ENCODE results near the gene LNX2.

Gene LNX2

DNA sequence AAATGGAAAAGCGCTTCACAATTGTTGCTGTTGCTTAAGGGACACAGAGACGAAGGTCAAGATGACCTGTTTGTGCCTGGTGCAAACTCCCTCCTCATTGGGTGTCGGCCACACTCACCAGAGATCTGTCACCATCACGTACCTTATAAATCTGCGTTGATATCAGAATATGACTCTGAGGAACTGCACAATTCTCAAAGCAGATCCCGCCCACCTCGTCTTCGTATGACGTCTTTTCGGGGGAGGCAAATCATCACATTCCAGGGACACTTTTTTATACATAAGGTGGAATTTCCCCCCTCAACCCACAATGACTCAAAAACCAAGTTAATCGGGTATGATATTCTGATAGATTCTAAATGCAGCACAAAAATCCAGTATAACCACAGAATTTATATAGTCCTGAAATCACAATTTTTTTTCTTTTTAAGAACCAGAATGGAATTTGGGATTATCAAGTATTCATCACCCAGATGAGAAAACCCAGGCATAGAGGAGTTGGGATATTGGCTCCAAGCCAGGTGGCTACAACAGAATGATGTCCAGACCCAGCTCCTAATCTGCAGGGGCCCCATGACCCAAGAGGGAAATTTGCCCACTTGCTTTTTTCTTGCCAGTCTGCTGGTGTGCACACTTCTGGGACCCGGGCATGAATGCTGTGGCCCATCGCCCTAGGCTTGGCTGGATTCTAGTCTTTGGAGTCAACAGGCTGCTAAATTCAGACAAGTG, 119.4 kb downstream of the LNX2 start:
- Histone ChIP-seq H3K4me3 (ENCODE audit: low read depth, low read length) (no peak overlapping the region), H3K27me3 (ENCODE audit: insufficient read depth, low read depth, severe bottlenecking) (peaks cover 77% of the 10 kb centered on the region), H3K27ac (no peak overlapping the region), H3K36me3 (no peaks in the 10 kb centered on the region), H3K9me3 (ENCODE audit: severe bottlenecking) (peaks cover 4% of the 10 kb centered on the region)
- TF ChIP-seq, protein P1, sequence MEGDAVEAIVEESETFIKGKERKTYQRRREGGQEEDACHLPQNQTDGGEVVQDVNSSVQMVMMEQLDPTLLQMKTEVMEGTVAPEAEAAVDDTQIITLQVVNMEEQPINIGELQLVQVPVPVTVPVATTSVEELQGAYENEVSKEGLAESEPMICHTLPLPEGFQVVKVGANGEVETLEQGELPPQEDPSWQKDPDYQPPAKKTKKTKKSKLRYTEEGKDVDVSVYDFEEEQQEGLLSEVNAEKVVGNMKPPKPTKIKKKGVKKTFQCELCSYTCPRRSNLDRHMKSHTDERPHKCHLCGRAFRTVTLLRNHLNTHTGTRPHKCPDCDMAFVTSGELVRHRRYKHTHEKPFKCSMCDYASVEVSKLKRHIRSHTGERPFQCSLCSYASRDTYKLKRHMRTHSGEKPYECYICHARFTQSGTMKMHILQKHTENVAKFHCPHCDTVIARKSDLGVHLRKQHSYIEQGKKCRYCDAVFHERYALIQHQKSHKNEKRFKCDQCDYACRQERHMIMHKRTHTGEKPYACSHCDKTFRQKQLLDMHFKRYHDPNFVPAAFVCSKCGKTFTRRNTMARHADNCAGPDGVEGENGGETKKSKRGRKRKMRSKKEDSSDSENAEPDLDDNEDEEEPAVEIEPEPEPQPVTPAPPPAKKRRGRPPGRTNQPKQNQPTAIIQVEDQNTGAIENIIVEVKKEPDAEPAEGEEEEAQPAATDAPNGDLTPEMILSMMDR (IDR thresholded peaks at IDR 0.05; ENCODE audit: low read depth, low read length): no peak
- DNase-seq: no peak

DNA sequence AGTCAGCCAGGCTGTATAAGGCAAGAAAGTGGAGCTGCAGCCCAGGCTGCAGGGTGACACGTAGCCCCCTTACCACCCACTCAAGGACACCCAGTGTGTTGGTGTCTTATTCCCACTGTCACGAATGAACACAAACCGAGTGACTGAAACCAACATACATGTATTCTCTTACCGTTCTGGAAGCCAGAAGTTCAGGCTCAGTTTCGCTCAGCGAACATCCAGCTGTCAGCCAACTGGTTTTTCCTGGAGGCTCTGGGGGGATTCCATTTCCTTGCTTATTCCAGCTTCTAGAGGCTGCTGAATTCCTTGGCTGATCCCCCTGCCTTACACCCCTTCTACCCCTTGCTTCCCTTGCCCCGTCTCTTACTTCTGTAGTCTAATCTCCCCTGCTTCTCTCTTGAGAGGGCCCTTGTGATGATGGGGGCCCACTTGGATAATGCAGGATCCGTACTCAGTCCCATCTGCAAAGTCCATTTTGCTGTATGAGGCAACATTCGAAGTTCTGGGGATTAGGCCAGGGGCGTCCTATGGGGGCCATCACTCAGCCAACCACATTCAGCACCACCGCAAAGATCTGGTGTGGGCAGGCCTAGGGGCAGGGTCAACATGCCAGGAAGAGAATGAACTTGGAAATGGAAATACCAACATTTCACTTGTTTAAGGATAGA, 122.6 kb downstream of the LNX2 start:
- Histone ChIP-seq H3K27me3 (ENCODE audit: insufficient read depth, low read depth, severe bottlenecking) (peaks cover 62% of the 10 kb centered on the region), H3K36me3 (no peaks in the 10 kb centered on the region), H3K27ac (no peak overlapping the region), H3K9me3 (ENCODE audit: severe bottlenecking) (peaks cover 2% of the 10 kb centered on the region), H3K4me3 (ENCODE audit: low read depth, low read length) (no peak overlapping the region)
- DNase-seq: no peak
- TF ChIP-seq, protein P1 (IDR thresholded peaks at IDR 0.05; ENCODE audit: low read depth, low read length): no peak

DNA sequence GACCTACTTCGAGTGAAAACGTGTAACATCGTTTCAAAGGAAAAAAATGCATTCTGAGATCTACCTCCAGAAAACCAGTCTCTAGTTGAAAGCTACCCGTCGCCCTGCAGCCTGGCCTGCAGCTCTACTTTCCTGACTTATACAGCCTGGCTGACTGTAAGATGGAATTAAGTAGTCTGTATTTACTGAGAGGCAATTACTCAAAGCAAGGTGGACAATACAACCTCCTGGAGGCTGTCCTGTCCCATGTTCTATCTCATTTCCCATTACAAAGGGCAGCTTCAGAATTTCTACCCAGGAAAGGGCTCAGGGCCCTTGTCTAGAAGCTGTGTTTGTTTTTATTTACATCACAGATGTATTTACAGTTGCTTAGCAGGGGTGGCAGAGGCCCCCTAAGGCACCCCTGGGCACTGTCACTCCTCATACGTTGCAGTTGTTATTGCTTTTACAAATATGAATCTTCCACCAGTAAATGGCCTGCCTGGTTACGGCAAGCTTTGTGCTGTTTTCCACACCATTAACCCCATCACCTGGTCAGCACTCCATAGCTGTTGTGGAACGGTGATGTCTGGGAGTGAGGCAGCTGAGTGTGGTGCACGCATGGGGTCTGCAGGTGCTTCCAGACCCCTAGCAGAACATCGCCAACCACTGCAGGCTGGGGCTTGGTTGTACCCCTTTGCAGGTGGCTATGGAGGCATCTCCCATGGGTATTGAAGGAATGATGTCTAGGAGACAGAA, 123.6 kb downstream of the LNX2 start:
- no peaks in the 10 kb centered on the region for H3K9me3 ChIP-seq (ENCODE audit: severe bottlenecking)
- TF ChIP-seq, protein P1 (IDR thresholded peaks at IDR 0.05; ENCODE audit: low read depth, low read length): no peak
- no peak overlapping the region for H3K4me3 ChIP-seq (ENCODE audit: low read depth, low read length)
- H3K36me3 ChIP-seq: no peaks in the 10 kb centered on the region
- DNase-seq: no peak
- no peak overlapping the region for H3K27ac ChIP-seq
- H3K27me3 ChIP-seq (ENCODE audit: insufficient read depth, low read depth, severe bottlenecking): peaks cover 65% of the 10 kb centered on the region

DNA sequence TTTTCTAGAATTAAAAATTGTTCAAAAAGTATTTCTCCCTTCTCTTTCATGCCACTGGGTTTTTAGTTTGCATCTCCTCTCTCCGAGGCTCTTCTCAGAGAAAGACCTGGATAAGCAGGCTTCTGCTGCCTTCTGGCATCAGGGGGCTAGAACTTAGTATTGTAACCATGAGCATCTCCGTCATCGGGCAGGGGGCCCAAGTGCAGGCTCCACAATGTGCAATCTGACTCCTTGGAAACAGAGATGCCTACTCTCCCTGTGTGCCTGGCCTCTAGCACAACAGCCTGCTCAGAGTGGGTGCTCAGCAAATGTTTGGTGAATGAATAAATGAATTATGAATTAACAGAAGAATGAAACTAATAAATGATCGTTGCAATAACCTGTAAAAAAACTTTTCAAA, 124.3 kb downstream of the LNX2 start:
- TF ChIP-seq, protein P1 (IDR thresholded peaks at IDR 0.05; ENCODE audit: low read depth, low read length): no peak
- DNase-seq: no peak

More for the DNA sequence above, 124.3 kb downstream of the LNX2 start:
- H3K4me3 ChIP-seq (ENCODE audit: low read depth, low read length): no peak overlapping the region
- no peaks in the 10 kb centered on the region for H3K9me3 ChIP-seq (ENCODE audit: severe bottlenecking)
- H3K36me3 ChIP-seq: no peaks in the 10 kb centered on the region
- peaks cover 64% of the 10 kb centered on the region for H3K27me3 ChIP-seq (ENCODE audit: insufficient read depth, low read depth, severe bottlenecking)
- no peak overlapping the region for H3K27ac ChIP-seq

Data from WERI-Rb-1 (cell line).